Non-pigmented ciliary epithelial cell (primary cell): Measurements from ENCODE around the gene ZNF598.
"Not testable (repeated sequence)": the region's sequence is repeated elsewhere in the genome, so short reads cannot be mapped to it uniquely, and the experiment has no call there.

Source experiments
- DNase-seq: peaks from one replicate; pipeline ENCODE4 v3.0.0-alpha.2; 2010; ENCODE audit warnings: low read depth

ZNF598 gene

DNA sequence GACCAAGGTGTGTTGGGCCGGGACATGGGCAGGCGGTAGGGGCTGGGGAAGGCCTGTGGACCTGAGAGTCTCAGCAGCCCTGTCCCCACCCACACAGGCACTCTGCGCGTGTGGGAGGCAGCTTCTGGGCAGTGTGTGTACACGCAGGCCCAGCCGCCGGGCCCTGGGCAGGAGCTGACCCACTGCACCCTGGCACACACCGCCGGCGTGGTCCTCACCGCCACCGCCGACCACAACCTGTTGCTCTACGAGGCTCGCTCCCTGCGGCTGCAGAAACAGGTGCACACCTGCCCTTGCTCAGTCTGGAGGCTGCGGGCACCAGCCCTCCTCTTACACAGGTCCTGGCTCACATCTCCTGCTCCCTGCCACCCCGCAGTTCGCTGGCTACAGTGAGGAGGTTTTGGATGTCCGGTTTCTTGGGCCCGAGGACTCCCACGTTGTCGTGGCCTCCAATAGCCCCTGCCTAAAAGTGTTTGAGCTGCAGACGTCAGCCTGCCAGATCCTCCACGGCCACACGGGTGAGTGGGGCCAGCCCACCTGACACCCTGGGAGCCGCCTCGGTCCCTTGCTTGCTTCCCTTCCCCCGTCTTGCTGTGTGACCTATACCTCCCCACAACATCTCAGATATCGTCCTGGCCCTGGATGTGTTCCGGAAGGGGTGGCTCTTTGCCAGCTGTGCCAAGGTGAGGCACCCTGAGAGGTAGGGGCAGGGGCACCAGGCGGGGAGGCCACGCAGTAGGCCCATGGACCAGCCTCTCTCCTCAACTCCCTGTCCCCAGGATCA, 34.0 kb downstream of the ZNF598 start:
- DNase-seq, result no peak

GRCh38 chr16:1974157-1975070, 35.2 kb downstream of the ZNF598 start:
- DNase-seq, result no peak

GRCh38 chr16:1973461-1974156, 36.0 kb downstream of the ZNF598 start:
- DNase-seq, result no peak

GRCh38 chr16:1972490-1972877, 37.1 kb downstream of the ZNF598 start:
- no peak for DNase-seq

GRCh38 chr16:1971796-1972489, 37.7 kb downstream of the ZNF598 start, which contains the start of gene TBL3:
Gene TBL3 (plus strand): TSS chr16:1972053. CDS start chr16:1972165, 112 bp downstream.
- peak; percentile 62 for DNase-seq

GRCh38 chr16:1968146-1968953, 41.3 kb downstream of the ZNF598 start:
- no peak for DNase-seq

GRCh38 chr16:1966460-1966859, 43.2 kb downstream of the ZNF598 start, which contains the start of gene RNF151:
Gene RNF151 (plus strand): TSS chr16:1966856. CDS start chr16:1966882, 26 bp downstream.
- DNase-seq, result no peak

DNA sequence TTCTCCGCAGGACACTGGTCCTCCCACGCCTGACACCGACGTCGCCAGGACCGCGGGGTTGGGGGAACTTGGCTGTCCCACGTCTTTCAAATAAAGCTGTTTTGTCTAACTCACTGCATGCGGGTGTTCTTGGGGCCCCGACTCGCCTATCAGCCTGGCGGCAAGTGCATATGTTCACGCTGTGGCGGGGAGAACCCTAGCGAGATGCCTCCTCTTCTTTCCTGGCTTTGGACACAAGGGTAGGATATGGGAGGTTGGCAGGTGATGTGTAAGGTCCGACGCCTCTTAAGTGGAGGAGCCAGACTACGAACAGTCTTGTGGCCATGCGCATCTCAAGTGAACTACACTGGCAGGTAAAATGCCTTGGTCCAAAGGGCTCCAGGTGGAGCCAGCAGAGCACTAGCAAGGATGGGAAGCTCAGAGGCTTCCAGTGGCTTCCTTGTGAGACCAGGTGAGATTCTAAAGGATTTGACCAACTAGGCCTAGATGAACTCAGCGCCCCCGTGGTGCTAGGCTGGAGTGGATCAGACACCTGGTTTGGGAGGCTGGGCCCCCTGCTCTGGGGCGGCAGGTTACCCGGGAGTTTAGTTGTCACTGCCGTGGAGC, 44.1 kb downstream of the ZNF598 start:
- DNase-seq, result no peak

DNA sequence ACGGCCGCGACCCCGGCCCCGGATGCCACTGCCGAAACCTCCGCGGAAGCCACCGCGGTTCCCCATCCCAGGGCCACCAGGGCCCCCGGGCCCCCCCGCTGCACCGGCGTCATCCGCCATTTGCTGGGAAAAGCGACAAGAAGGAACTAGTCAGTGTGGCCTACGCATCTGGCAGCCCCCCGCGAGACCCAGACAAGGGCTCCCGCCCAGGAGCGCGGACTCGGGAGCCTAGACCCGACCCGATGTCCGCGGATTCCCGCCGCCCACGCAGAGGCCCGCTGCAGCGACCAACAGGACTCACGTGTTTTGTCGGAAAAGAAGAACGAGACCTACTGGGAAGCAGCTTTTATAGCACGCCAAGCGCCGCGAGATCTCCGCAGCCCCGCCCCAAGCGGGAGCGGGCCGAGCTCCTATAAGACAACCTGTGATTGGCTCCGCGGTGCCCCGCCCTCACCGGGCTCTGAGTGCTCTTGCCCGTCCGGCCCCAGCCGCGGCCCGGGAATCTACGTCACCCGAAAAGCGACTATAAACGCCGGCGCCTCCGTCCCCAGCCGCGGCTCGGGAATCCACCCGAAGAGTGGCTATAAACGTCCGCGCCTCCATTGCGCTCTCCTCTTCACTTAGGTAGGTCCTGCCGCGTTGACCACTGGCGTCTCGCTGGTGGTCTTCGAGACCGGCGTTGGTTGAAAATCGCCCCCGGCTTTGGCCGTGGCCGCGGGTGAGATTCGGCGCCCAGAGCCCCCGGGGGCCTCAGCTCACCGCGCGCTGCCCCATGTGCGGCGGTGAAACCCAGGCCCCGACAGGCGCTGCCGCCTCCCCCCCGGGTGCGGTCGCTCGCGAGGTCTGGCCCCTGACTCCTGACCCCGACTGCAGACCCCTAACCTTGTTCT, 44.9 kb downstream of the ZNF598 start, which contains the start of gene RPS2:
Gene RPS2 (minus strand): TSS at position 321 of the 890 bp plus-strand sequence. CDS start 201 bp downstream, at position 120.
- peak; percentile 89 for DNase-seq

GRCh38 chr16:1963806-1964505, 45.7 kb downstream of the ZNF598 start:
- DNase-seq, result no peak

- DNase-seq, result not testable (repeated sequence)
Measured at GRCh38 chr16:1962161-1963153, 47.2 kb downstream of the ZNF598 start.

DNA sequence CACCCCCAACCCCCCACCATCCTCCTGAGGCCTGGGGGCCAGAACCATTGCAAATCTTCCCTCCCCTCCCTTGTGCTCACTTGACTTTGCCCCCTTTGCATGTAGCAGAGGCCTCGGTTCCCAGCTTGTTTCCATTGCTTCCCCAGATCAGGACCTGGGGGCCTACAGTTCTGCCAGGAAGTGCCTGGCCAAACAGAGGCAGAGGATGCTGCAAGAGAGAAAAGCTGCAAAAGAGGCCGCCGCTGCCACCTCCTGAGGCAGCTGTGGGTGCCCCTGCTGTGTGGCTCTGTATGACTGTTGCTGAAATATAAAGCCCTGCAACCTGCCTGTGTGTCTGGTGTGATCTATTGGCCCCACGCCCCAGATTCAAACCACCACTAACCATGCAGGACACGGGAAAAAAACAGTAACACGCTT, 48.0 kb downstream of the ZNF598 start:
- no peak for DNase-seq

- no peak for DNase-seq
Measured at GRCh38 chr16:1960665-1961630, 48.7 kb downstream of the ZNF598 start.

DNA sequence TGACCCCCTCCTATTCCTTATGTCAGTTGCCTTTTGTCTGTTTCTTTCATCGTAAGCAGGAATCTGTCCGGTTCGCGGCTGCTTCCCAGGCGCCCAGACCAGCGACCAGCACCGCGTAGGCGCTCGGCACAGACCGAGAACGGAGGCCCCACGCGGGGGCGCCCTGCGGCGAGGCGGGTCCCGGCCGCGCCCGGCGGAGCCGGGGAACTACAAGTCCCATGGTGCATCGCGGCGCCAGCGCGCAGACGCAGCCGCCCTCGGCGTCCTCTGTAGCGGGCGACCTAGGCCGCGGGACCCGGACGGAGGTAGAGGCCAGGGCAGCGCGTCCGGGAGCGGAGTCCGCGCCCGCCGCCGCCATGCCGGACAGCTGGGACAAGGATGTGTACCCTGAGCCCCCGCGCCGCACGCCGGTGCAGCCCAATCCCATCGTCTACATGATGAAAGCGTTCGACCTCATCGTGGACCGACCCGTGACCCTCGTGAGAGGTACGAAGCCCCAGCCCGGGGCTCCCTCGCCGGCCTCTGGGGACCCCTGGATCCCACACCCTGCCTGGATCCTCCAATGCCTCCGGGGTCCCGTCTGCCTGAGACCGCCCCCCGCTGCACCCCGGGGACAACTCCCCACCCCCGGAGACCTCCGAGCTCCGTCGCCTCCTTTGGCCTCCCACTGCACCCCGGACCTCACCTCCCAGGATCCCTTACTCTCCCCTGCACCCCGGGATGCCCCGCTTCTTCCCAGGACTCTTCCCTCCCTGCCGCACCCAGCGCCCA, 50.2 kb downstream of the ZNF598 start, which contains the start of gene NDUFB10:
Gene NDUFB10 (plus strand): TSS at position 270 of the 771 bp plus-strand sequence. CDS start 87 bp downstream, at position 357.
- no peak for DNase-seq

- no peak for DNase-seq
Measured at GRCh38 chr16:1958715-1959268, 50.8 kb downstream of the ZNF598 start.
